Measurements from ENCODE around the gene ARL4C.

Gene ARL4C

GRCh38 chr2:234496055-234496834 is 636 bp downstream of the ARL4C start (continued):
- peak; percentile 44; the same call in 1 of the 2 replicates for TF ChIP-seq CTCF (tag by site-specific recombination; IDR thresholded peaks at IDR 0.05)
- TF ChIP-seq ZNF394 (tag by site-specific recombination; IDR thresholded peaks at IDR 0.05; ENCODE audit: borderline replicate concordance), result peak; percentile 55; the same call in 1 of the 2 replicates
- TF ChIP-seq ZNF521 (tag by site-specific recombination; IDR thresholded peaks at IDR 0.05), result no peak
- TF ChIP-seq ZNF449 (tag by site-specific recombination; IDR thresholded peaks at IDR 0.05), result peak; percentile 48; the same call in 1 of the 2 replicates
- TF ChIP-seq ZNF366 (tag by site-specific recombination; conservative IDR thresholded peaks at IDR 0.05), result 0 out of 2 replicates have a peak, but pooled peaks have one; percentile 5
- TF ChIP-seq ZBTB17 (tag by site-specific recombination; IDR thresholded peaks at IDR 0.05), result peak; percentile 30
- TF ChIP-seq TRIM28 (IDR thresholded peaks at IDR 0.05; ENCODE audit: borderline replicate concordance, low read length), result peak; percentile 47; the same call in 1 of the 2 replicates
- peak; percentile 83 for TF ChIP-seq ZNF777 (tag by site-specific recombination; IDR thresholded peaks at IDR 0.05; ENCODE audit: borderline replicate concordance)
- TF ChIP-seq KLF17 (tag by site-specific recombination; IDR thresholded peaks at IDR 0.05), result 0 out of 2 replicates have a peak, but pooled peaks have one; percentile 29
- TF ChIP-seq KLF9 (tag by site-specific recombination; IDR thresholded peaks at IDR 0.05; ENCODE audit: low read depth), result peak; percentile 53; the same call in 1 of the 2 replicates
- TF ChIP-seq ZNF2 (tag by site-specific recombination; IDR thresholded peaks at IDR 0.05), result 0 out of 2 replicates have a peak, but pooled peaks have one; percentile 60

GRCh38 chr2:234495251-234496054 is 1.4 kb downstream of the ARL4C start:
- POLR2A ChIA-PET, result interaction anchor here (1.5 to 2.0 kb wide), 2 partner anchors 126 to 161 kb away, joined by 3 to 6 read pairs; no protein-coding TSS in a partner anchor
- Histone ChIP-seq H3K4me3 (ENCODE audit: low read depth, low read length) (peak overlapping the region; percentile 78), H3K4me1 (ENCODE audit: control insufficient read depth, insufficient read depth, low read length) (peaks cover 12% of the 10 kb centered on the region), H3K27ac (ENCODE audit: extremely low read depth, low read depth, low read length) (peak overlapping the region; percentile 86; the same call in 1 of the 2 replicates), H3K9me3 (ENCODE audit: control insufficient read depth, insufficient read depth, low read depth, low read length) (no peaks in the 10 kb centered on the region), H3K36me3 (ENCODE audit: control insufficient read depth in 2 of 2, insufficient read depth in 1 of 2, low read length in 2 of 2) (no peaks in the 10 kb centered on the region)
- CTCF ChIA-PET, result interaction anchor here (0.6 to 1.3 kb wide), 6 partner anchors 89 to 1271 kb away, joined by 3 to 6 read pairs (median 3); no protein-coding TSS in a partner anchor
- no peak for TF ChIP-seq ZNF670 (tag by site-specific recombination; IDR thresholded peaks at IDR 0.05; ENCODE audit: low read depth)
- TF ChIP-seq ZNF302 (tag by site-specific recombination; IDR thresholded peaks at IDR 0.05; ENCODE audit: low read depth), result no peak
- TF ChIP-seq ZNF501 (tag by site-specific recombination; IDR thresholded peaks at IDR 0.05), result no peak
- TF ChIP-seq ZBTB8A (tag by site-specific recombination; IDR thresholded peaks at IDR 0.05), result no peak
- TF ChIP-seq PRDM4 (tag by site-specific recombination; IDR thresholded peaks at IDR 0.05), result no peak
- peak; percentile 59 for TF ChIP-seq ZNF335 (tag by site-specific recombination; conservative IDR thresholded peaks at IDR 0.05)
- TF ChIP-seq ZNF645 (tag by site-specific recombination; IDR thresholded peaks at IDR 0.05), result no peak
- TF ChIP-seq ZBTB21 (tag by site-specific recombination; IDR thresholded peaks at IDR 0.05), result no peak
- peak; percentile 48 for TF ChIP-seq ZBTB26 (tag by site-specific recombination; optimal IDR thresholded peaks at IDR 0.05)
- no peak for TF ChIP-seq SP3 (tag by site-specific recombination; IDR thresholded peaks at IDR 0.05)
- TF ChIP-seq PBX3 (CRISPR knock-in tag; IDR thresholded peaks at IDR 0.05), result no peak
- no peak for TF ChIP-seq ZNF473 (tag by site-specific recombination; IDR thresholded peaks at IDR 0.05)
